ENCODE results near the gene KLHDC8A.

KLHDC8A gene

DNA sequence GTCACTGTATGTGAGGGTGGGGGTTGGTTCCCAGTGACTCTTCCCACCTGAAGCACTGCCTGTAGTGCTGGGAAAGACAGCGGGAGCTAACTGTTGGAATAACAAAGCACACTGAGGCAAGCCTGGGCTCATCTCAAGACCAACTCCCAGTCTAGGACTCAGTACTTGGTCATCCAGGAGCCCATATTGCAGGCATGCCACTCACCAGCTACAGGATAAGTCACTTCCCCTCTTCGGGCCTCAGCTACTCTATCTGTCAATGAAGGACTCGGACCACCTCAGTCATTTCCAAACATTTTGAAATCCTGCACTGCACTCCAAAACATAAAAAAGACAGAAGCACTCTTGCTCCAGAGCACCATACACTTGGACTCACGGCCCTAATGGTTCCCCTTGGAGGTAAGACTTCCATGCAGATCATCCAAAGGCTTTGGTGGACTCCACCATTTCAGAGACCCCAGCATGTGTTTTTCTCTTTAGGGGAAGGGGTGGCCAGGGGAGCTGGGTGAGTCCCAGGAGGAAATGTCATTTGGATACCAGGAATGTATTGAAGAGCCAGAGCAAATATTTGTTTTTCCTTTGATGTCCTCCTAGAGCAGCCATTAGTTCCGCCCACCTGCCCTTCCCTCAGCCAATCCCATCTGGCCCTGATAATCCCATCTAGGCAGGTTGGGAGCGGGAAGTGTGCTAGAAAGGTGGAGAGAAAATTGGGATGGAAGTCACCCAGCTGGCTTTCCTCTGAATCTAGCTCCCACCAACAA, 38.3 kb downstream of the KLHDC8A start:
- no peak overlapping the region for H3K4me3 ChIP-seq (ENCODE audit: low read depth, low read length)
- TF ChIP-seq, protein P1, sequence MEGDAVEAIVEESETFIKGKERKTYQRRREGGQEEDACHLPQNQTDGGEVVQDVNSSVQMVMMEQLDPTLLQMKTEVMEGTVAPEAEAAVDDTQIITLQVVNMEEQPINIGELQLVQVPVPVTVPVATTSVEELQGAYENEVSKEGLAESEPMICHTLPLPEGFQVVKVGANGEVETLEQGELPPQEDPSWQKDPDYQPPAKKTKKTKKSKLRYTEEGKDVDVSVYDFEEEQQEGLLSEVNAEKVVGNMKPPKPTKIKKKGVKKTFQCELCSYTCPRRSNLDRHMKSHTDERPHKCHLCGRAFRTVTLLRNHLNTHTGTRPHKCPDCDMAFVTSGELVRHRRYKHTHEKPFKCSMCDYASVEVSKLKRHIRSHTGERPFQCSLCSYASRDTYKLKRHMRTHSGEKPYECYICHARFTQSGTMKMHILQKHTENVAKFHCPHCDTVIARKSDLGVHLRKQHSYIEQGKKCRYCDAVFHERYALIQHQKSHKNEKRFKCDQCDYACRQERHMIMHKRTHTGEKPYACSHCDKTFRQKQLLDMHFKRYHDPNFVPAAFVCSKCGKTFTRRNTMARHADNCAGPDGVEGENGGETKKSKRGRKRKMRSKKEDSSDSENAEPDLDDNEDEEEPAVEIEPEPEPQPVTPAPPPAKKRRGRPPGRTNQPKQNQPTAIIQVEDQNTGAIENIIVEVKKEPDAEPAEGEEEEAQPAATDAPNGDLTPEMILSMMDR (IDR thresholded peaks at IDR 0.05; ENCODE audit: borderline replicate concordance, insufficient read depth, low read depth, low read length) = no peak

DNA sequence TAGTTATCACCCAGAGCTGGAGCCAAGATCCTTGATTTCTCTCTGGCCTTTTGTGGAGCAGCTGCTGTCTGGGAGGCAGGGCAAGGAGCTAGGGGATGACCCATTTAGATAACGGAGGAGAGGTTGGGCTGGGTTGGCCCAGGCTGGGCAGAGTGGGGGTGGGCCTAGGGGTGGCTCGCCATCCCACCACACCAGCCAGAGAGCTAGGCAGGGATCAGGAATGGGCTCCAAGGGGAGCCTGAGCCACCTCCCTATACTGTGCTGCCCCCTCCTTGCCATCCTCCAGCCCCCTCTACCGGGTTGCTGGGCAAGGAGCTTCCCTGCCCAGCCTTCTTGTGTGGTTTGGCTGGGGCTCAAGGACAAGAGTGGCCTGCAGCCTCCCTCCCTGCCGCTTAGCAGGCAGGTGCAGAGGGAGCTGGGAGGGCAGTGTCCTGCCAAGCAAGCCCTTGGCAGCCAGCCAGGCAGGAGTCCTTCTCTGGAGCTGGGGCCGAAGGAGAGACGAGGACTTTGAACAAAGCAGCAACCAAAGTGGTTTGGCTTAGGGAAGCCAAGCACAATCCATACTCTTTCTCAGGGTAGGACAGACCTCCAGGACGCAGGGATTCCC, 39.3 kb downstream of the KLHDC8A start:
- TF ChIP-seq, protein P1 (IDR thresholded peaks at IDR 0.05; ENCODE audit: borderline replicate concordance, insufficient read depth, low read depth, low read length) = no peak
- H3K4me3 ChIP-seq (ENCODE audit: low read depth, low read length) = no peak overlapping the region

GRCh38 chr1:205316161-205316566, 40.6 kb downstream of the KLHDC8A start:
- H3K4me3 ChIP-seq (ENCODE audit: low read depth, low read length) = no peak overlapping the region
- TF ChIP-seq, protein P1 (IDR thresholded peaks at IDR 0.05; ENCODE audit: borderline replicate concordance, insufficient read depth, low read depth, low read length) = no peak

GRCh38 chr1:205315008-205315618, 41.6 kb downstream of the KLHDC8A start:
- H3K4me3 ChIP-seq (ENCODE audit: low read depth, low read length) = no peak overlapping the region

DNA sequence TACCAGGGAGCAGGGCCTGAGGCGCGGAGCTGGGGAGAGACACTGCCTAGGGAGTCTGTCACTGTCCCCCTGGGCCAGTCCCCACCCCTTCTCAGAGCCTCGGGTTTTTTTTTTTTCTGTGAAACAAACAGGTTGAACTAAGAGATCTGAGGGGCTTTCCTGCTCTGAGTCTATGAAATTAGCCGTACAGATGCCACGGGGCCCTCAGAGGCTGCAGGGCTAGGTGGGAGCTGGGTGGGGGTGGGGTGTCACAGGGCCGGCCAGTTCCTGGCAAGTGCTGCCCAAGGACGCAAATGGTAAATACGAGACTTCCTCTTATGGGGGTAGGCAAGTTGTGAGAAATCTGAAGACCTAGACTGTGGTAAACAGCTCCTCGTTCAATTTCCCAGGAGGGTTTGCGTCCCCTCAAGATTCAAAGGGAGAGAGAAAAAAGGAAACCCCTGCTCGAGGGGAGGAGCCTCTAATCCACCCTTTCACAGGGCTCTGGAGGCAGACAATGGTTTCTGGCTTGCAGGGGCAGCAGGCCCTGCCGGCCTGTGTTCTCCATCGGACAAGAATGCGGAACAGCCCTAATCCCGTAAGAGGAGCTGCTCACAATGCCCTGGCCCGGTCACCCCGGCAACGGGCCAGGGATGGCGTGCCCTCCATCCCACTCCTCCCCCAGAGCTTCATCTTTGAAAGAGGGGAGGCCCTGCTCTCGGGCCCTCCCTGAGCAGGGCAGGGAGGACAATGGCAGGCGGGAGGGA, 43.0 kb downstream of the KLHDC8A start:
- TF ChIP-seq, protein P1 (IDR thresholded peaks at IDR 0.05; ENCODE audit: borderline replicate concordance, insufficient read depth, low read depth, low read length) = no peak
- H3K4me3 ChIP-seq (ENCODE audit: low read depth, low read length) = no peak overlapping the region

More at GRCh38 chr1:205315008-205315618, 41.6 kb downstream of the KLHDC8A start:
- TF ChIP-seq, protein P1 (IDR thresholded peaks at IDR 0.05; ENCODE audit: borderline replicate concordance, insufficient read depth, low read depth, low read length) = no peak

- H3K4me3 ChIP-seq (ENCODE audit: low read depth, low read length) = no peak overlapping the region
- TF ChIP-seq, protein P1 (IDR thresholded peaks at IDR 0.05; ENCODE audit: borderline replicate concordance, insufficient read depth, low read depth, low read length) = no peak
These were observed 43.7 kb downstream of the KLHDC8A start for GRCh38 chr1:205312866-205313562.
